Activated T-cell treated with anti-CD3 and anti-CD28 coated beads, Interleukin-2, amount 50 U/mL, for 72 hours (primary cell): ENCODE measurements around the gene GPR15. TPM values are rescaled to one million over a fixed set of nuclear protein-coding genes. Genes with fewer than 3 reads are reported as not detected.

ENCODE experiments used
- ATAC-seq, 2 donors: fragments of 150-1000 bp; cut with Tn5 transposase; replicated peaks in 1 of 2; 2 replicates each; pipeline ENCODE4 v1.10.0; 2021; ENCODE audit warnings: moderate library complexity in 2 of 2, mild to moderate bottlenecking in 1 of 2
- DNase-seq, 2 donors: peaks; one replicate each; pipeline ENCODE4 v3.0.0; 2021 to 2022; ENCODE audit warnings: mixed read lengths in 1 of 2
- H3K27ac Mint-ChIP-seq: one replicate; pipeline ENCODE4 v1.8.0; 2022; ENCODE audit warnings: mild to moderate bottlenecking, moderate library complexity, mixed read lengths
- H3K27me3 Mint-ChIP-seq: one replicate; pipeline ENCODE4 v1.8.0; 2022; ENCODE audit warnings: low read depth, mixed read lengths
- H3K36me3 Mint-ChIP-seq, 2 donors: one replicate each; pipeline ENCODE4 v1.8.0; 2022; ENCODE audit warnings: mixed read lengths in 2 of 2, mild to moderate bottlenecking in 1 of 2; ENCODE audit not compliant: insufficient read depth in 2 of 2
- H3K4me1 Mint-ChIP-seq: one replicate; pipeline ENCODE4 v1.8.0; 2022; ENCODE audit warnings: low read depth, mixed read lengths
- H3K4me3 Mint-ChIP-seq, 2 donors: one replicate each; pipeline ENCODE4 v1.8.0; 2022; ENCODE audit warnings: mild to moderate bottlenecking in 2 of 2, mixed read lengths in 2 of 2, moderate library complexity in 2 of 2
- H3K9me3 Mint-ChIP-seq, 2 donors: one replicate each; pipeline ENCODE4 v1.8.0; 2022; ENCODE audit warnings: mixed read lengths in 2 of 2
- total RNA-seq, 2 donors: library from RNA; stranded (reverse); gene quantifications; one replicate each; pipeline ENCODE4 v1.2.3, GENCODE V29; 2022

Gene GPR15
- total RNA-seq, 2 donors from 2014 or later, result 4.6 to 24.0 TPM

GRCh38 chr3:98514948-98515347, 16.8 kb upstream of the GPR15 start:
- Mint-ChIP-seq H3K4me3 (peak overlapping the region in 1 of 2 donors; percentile 25), H3K4me1 (peaks cover 71% of the 10 kb centered on the region)

GRCh38 chr3:98518816-98519215, 13.0 kb upstream of the GPR15 start:
- Mint-ChIP-seq H3K27ac (peak overlapping the region; percentile 88), H3K4me1 (peaks cover 82% of the 10 kb centered on the region), H3K9me3 (peaks cover 0 to 2% of the 10 kb centered on the region in 2 donors), H3K27me3 (no peaks in the 10 kb centered on the region), H3K4me3 (peak overlapping the region; percentile 90 to 92), H3K36me3 (peaks cover 38 to 74% of the 10 kb centered on the region in 2 donors)
- DNase-seq (no peak), ATAC-seq (no peak)

More at GRCh38 chr3:98514948-98515347, 16.8 kb upstream of the GPR15 start:
- Mint-ChIP-seq H3K9me3 (no peaks in the 10 kb centered on the region), H3K27me3 (no peaks in the 10 kb centered on the region), H3K36me3 (peaks cover 20 to 48% of the 10 kb centered on the region in 2 donors), H3K27ac (peak overlapping the region; percentile 82)
- DNase-seq (no peak), ATAC-seq (peak; percentile 32 to 44)

- Mint-ChIP-seq H3K36me3 (peaks cover 37 to 74% of the 10 kb centered on the region in 2 donors), H3K4me1 (peaks cover 82% of the 10 kb centered on the region), H3K27me3 (no peaks in the 10 kb centered on the region), H3K27ac (peak overlapping the region; percentile 88), H3K4me3 (peak overlapping the region; percentile 90 to 92), H3K9me3 (peaks cover 0 to 2% of the 10 kb centered on the region in 2 donors)
- no peak for ATAC-seq
- DNase-seq, result peak in 1 of 2 donors; percentile 25
Observed at GRCh38 chr3:98519351-98519750, 12.4 kb upstream of the GPR15 start.

- Mint-ChIP-seq H3K27ac (peak overlapping the region; percentile 88), H3K4me1 (peaks cover 82% of the 10 kb centered on the region)
Observed at GRCh38 chr3:98521897-98522543, 9.8 kb upstream of the GPR15 start.

GRCh38 chr3:98522544-98523281, 9.1 kb upstream of the GPR15 start, which contains the start of gene CLDND1:
Gene CLDND1 (minus strand): TSS chr3:98522902. CDS start chr3:98521424, 1,478 bp downstream.
- DNase-seq, result peak; percentile 95 to 97

More at GRCh38 chr3:98521897-98522543, 9.8 kb upstream of the GPR15 start:
- no peaks in the 10 kb centered on the region for H3K27me3 Mint-ChIP-seq
- peak; percentile 74 to 78 for DNase-seq
- H3K36me3 Mint-ChIP-seq, result peaks cover 32 to 59% of the 10 kb centered on the region in 2 donors
- peaks cover 0 to 2% of the 10 kb centered on the region in 2 donors for H3K9me3 Mint-ChIP-seq
- peak; percentile 69 to 74 for ATAC-seq
- H3K4me3 Mint-ChIP-seq, result peak overlapping the region; percentile 90 to 92

GRCh38 chr3:98525494-98525893, 6.3 kb upstream of the GPR15 start:
- Mint-ChIP-seq H3K9me3 (no peaks in the 10 kb centered on the region), H3K4me1 (peaks cover 73% of the 10 kb centered on the region), H3K27me3 (no peaks in the 10 kb centered on the region), H3K36me3 (peaks cover 22 to 32% of the 10 kb centered on the region in 2 donors), H3K4me3 (peak overlapping the region; percentile 61 to 77), H3K27ac (peak overlapping the region; percentile 82)
- ATAC-seq, result no peak
- no peak for DNase-seq

More at GRCh38 chr3:98522544-98523281, 9.1 kb upstream of the GPR15 start, which contains the start of gene CLDND1:
- H3K4me3 Mint-ChIP-seq, result peak within 1 kb of the TSS; percentile 90 to 92
- ATAC-seq, result peak; percentile 93 to 95
- no peaks in the 10 kb centered on the region for H3K27me3 Mint-ChIP-seq
- peaks cover 32 to 55% of the 10 kb centered on the region in 2 donors for H3K36me3 Mint-ChIP-seq
- H3K27ac Mint-ChIP-seq, result peak within 1 kb of the TSS; percentile 95
- peaks cover 81% of the 10 kb centered on the region for H3K4me1 Mint-ChIP-seq
- peaks cover 0 to 2% of the 10 kb centered on the region in 2 donors for H3K9me3 Mint-ChIP-seq

- peak overlapping the region; percentile 43 to 87 for H3K4me3 Mint-ChIP-seq
- peak overlapping the region; percentile 77 for H3K27ac Mint-ChIP-seq
- H3K36me3 Mint-ChIP-seq, result peaks cover 10 to 18% of the 10 kb centered on the region in 2 donors
- H3K27me3 Mint-ChIP-seq, result no peaks in the 10 kb centered on the region
- DNase-seq, result no peak
- no peaks in the 10 kb centered on the region for H3K9me3 Mint-ChIP-seq
- H3K4me1 Mint-ChIP-seq, result peaks cover 72% of the 10 kb centered on the region
- ATAC-seq, result no peak
Observed at GRCh38 chr3:98528474-98529346, 3.1 kb upstream of the GPR15 start.

- Mint-ChIP-seq H3K27me3 (no peaks in the 10 kb centered on the region), H3K4me1 (peaks cover 59% of the 10 kb centered on the region), H3K9me3 (no peaks in the 10 kb centered on the region), H3K27ac (peak overlapping the region; percentile 8), H3K4me3 (peak overlapping the region; percentile 59 to 70), H3K36me3 (peaks cover 10 to 14% of the 10 kb centered on the region in 2 donors)
- ATAC-seq (no peak), DNase-seq (no peak)
Observed at GRCh38 chr3:98529856-98530459, 1.8 kb upstream of the GPR15 start.

GRCh38 chr3:98530676-98531075, 1.1 kb upstream of the GPR15 start:
- H3K27ac Mint-ChIP-seq, result peak overlapping the region; percentile 51
- no peaks in the 10 kb centered on the region for H3K27me3 Mint-ChIP-seq
- DNase-seq, result no peak
- peak in 1 of 2 donors; percentile 41 for ATAC-seq
- peak overlapping the region; percentile 16 to 70 for H3K4me3 Mint-ChIP-seq
- no peaks in the 10 kb centered on the region for H3K9me3 Mint-ChIP-seq
- H3K36me3 Mint-ChIP-seq, result peaks cover 10 to 13% of the 10 kb centered on the region in 2 donors
- peaks cover 52% of the 10 kb centered on the region for H3K4me1 Mint-ChIP-seq

GRCh38 chr3:98532275-98532637, 478 bp downstream of the GPR15 start:
- DNase-seq (no peak), ATAC-seq (no peak)
- peak overlapping the region; percentile 51 for H3K27ac Mint-ChIP-seq
- no peaks in the 10 kb centered on the region for H3K27me3 Mint-ChIP-seq
- peaks cover 13% of the 10 kb centered on the region in 2 donors for H3K36me3 Mint-ChIP-seq
- peaks cover 57% of the 10 kb centered on the region for H3K4me1 Mint-ChIP-seq
- H3K4me3 Mint-ChIP-seq, result peak overlapping the region; percentile 29 to 70
- H3K9me3 Mint-ChIP-seq, result no peaks in the 10 kb centered on the region

GRCh38 chr3:98532709-98533571, 1.2 kb downstream of the GPR15 start:
- no peak for DNase-seq
- H3K36me3 Mint-ChIP-seq, result peaks cover 13% of the 10 kb centered on the region in 2 donors
- ATAC-seq, result no peak
- no peaks in the 10 kb centered on the region for H3K9me3 Mint-ChIP-seq
- peak overlapping the region; percentile 51 for H3K27ac Mint-ChIP-seq
- peak overlapping the region; percentile 29 to 70 for H3K4me3 Mint-ChIP-seq
- peaks cover 57% of the 10 kb centered on the region for H3K4me1 Mint-ChIP-seq
- H3K27me3 Mint-ChIP-seq, result no peaks in the 10 kb centered on the region
